Fibroblast of villous mesenchyme (primary cell): ENCODE results near the gene PARP12. TPM values are rescaled to one million over a fixed set of nuclear protein-coding genes. Genes with fewer than 3 reads are reported as not detected.

Experiments used
- DNase-seq: peaks from one replicate; pipeline ENCODE4 v3.0.0-alpha.2; 2010; ENCODE audit warnings: low read depth
- H3K4me3 ChIP-seq: 2 replicates; pipeline ENCODE4 v1.5.1; 2011; ENCODE audit warnings: low read depth, mild to moderate bottlenecking, low read length
- CTCF ChIP-seq: IDR thresholded peaks from 2 replicates; pipeline ENCODE4 v1.5.1; 2012; ENCODE audit warnings: low read depth, mild to moderate bottlenecking, low read length; ENCODE audit not compliant: insufficient read depth
- total RNA-seq: library from RNA; depleted of rRNA; stranded (reverse); fragments of >200 nt; gene quantifications from 2 replicates; pipeline ENCODE4 v1.2.3, GENCODE V29; 2012

Gene PARP12
- total RNA-seq, 1 donor = 27.2 TPM

- no peak overlapping the region for H3K4me3 ChIP-seq
- DNase-seq = no peak
- no peak for TF ChIP-seq CTCF
These were observed 20.0 kb upstream of the PARP12 start for GRCh38 chr7:140082770-140083169.

- no peak for DNase-seq
- no peak for TF ChIP-seq CTCF
- H3K4me3 ChIP-seq = no peak overlapping the region
These were observed 19.1 kb upstream of the PARP12 start for GRCh38 chr7:140081774-140082425.

- no peak for DNase-seq
- TF ChIP-seq CTCF = no peak
- H3K4me3 ChIP-seq = no peak overlapping the region
These were observed 18.2 kb upstream of the PARP12 start for GRCh38 chr7:140080919-140081318.

GRCh38 chr7:140079121-140079536, 16.4 kb upstream of the PARP12 start:
- peak; percentile 45 for DNase-seq
- H3K4me3 ChIP-seq = no peak overlapping the region
- peak; percentile 35 for TF ChIP-seq CTCF

GRCh38 chr7:140078392-140078791, 15.6 kb upstream of the PARP12 start:
- no peak for TF ChIP-seq CTCF
- DNase-seq = no peak
- H3K4me3 ChIP-seq = no peak overlapping the region

- DNase-seq = peak; percentile 32
- no peak for TF ChIP-seq CTCF
- H3K4me3 ChIP-seq = no peak overlapping the region
These were observed 12.0 kb upstream of the PARP12 start for GRCh38 chr7:140074780-140075179.

- no peak for TF ChIP-seq CTCF
- DNase-seq = no peak
- no peak overlapping the region for H3K4me3 ChIP-seq
These were observed 7.8 kb upstream of the PARP12 start for GRCh38 chr7:140070546-140070945.
